ENCODE results near the gene CAPN13. TPM values are rescaled to one million over a fixed set of nuclear protein-coding genes. Genes with fewer than 3 reads are reported as not detected.

Gene CAPN13
- polyA plus RNA-seq, 1 donor (not counting 4 experiments of a cell fraction or from before 2014, with no cell fraction given): not detected

- Histone ChIP-seq H3K4me2 (ENCODE audit: control insufficient read depth, extremely low read depth, insufficient read depth, low read depth, low read length) (no peak overlapping the region), H2AFZ (ENCODE audit: control insufficient read depth, low read length) (no peak overlapping the region), H3K9ac (ENCODE audit: control insufficient read depth, extremely low read depth, insufficient read depth, low read length) (no peak overlapping the region), H3K4me1 (ENCODE audit: control insufficient read depth, extremely low read depth, insufficient read depth, low read length) (no peaks in the 10 kb centered on the region), H3K27me3 (ENCODE audit: control insufficient read depth, extremely low read depth, insufficient read depth, low read length) (no peaks in the 10 kb centered on the region), H3K9me3 (ENCODE audit: control insufficient read depth, low read depth, low read length) (no peaks in the 10 kb centered on the region), H3K27ac (ENCODE audit: control insufficient read depth, insufficient read depth, low read length) (no peak overlapping the region), H3K4me3 (ENCODE audit: control insufficient read depth in 2 of 3, extremely low read depth in 1 of 3, insufficient read depth in 2 of 3, low read depth in 1 of 3, low read length in 3 of 3) (no peak overlapping the region), H4K20me1 (ENCODE audit: control insufficient read depth, extremely low read depth, insufficient read depth, low read length) (no peaks in the 10 kb centered on the region), H3K79me2 (ENCODE audit: control insufficient read depth, insufficient read depth, low read length) (no peaks in the 10 kb centered on the region), H3K9me1 (ENCODE audit: control insufficient read depth, extremely low read depth, insufficient read depth, low read length) (no peaks in the 10 kb centered on the region), H3K36me3 (ENCODE audit: control insufficient read depth in 2 of 2, extremely low read depth in 1 of 2, insufficient read depth in 2 of 2, low read length in 2 of 2) (no peaks in the 10 kb centered on the region)
- FAIRE-seq (no peak), DNase-seq (ENCODE audit: low read depth, low spot score) (no peak)
- TF ChIP-seq CTCF (optimal IDR thresholded peaks at IDR 0.05 in 1 of 3, IDR thresholded peaks at IDR 0.05 in 1 of 3, conservative IDR thresholded peaks at IDR 0.05 in 1 of 3; ENCODE audit: extremely low read depth in 1 of 3, insufficient read depth in 2 of 3, low read length in 3 of 3): no peak
- no peak for TF ChIP-seq EZH2 (IDR thresholded peaks at IDR 0.05; ENCODE audit: low read length)
- dilution Hi-C loops (cut with MboI; ENCODE audit: extremely low pct_ligation_motif_present, low sequenced_read_pairs): no loop called here
These were observed 13.3 kb upstream of the CAPN13 start for GRCh38 chr2:30820381-30821055.

- dilution Hi-C loops (cut with MboI; ENCODE audit: extremely low pct_ligation_motif_present, low sequenced_read_pairs): no loop called here
- no peak for FAIRE-seq
- H3K27me3 ChIP-seq (ENCODE audit: control insufficient read depth, extremely low read depth, insufficient read depth, low read length): peaks cover 31% of the 10 kb centered on the region
- no peak for TF ChIP-seq EZH2 (IDR thresholded peaks at IDR 0.05; ENCODE audit: low read length)
- H3K79me2 ChIP-seq (ENCODE audit: control insufficient read depth, insufficient read depth, low read length): no peaks in the 10 kb centered on the region
- H3K36me3 ChIP-seq (ENCODE audit: control insufficient read depth in 2 of 2, extremely low read depth in 1 of 2, insufficient read depth in 2 of 2, low read length in 2 of 2): no peaks in the 10 kb centered on the region
- no peak overlapping the region for H3K4me3 ChIP-seq (ENCODE audit: control insufficient read depth in 2 of 3, extremely low read depth in 1 of 3, insufficient read depth in 2 of 3, low read depth in 1 of 3, low read length in 3 of 3)
- no peak overlapping the region for H2AFZ ChIP-seq (ENCODE audit: control insufficient read depth, low read length)
- no peak overlapping the region for H3K27ac ChIP-seq (ENCODE audit: control insufficient read depth, insufficient read depth, low read length)
- no peaks in the 10 kb centered on the region for H3K4me1 ChIP-seq (ENCODE audit: control insufficient read depth, extremely low read depth, insufficient read depth, low read length)
- no peaks in the 10 kb centered on the region for H3K9me1 ChIP-seq (ENCODE audit: control insufficient read depth, extremely low read depth, insufficient read depth, low read length)
- H3K9me3 ChIP-seq (ENCODE audit: control insufficient read depth, low read depth, low read length): no peaks in the 10 kb centered on the region
- no peak overlapping the region for H3K9ac ChIP-seq (ENCODE audit: control insufficient read depth, extremely low read depth, insufficient read depth, low read length)
- no peak for DNase-seq (ENCODE audit: low read depth, low spot score)
- H4K20me1 ChIP-seq (ENCODE audit: control insufficient read depth, extremely low read depth, insufficient read depth, low read length): no peaks in the 10 kb centered on the region
- no peak overlapping the region for H3K4me2 ChIP-seq (ENCODE audit: control insufficient read depth, extremely low read depth, insufficient read depth, low read depth, low read length)
These were observed 2.7 kb upstream of the CAPN13 start for GRCh38 chr2:30809938-30810337.

- Histone ChIP-seq H3K79me2 (ENCODE audit: control insufficient read depth, insufficient read depth, low read length) (no peaks in the 10 kb centered on the region), H3K9me1 (ENCODE audit: control insufficient read depth, extremely low read depth, insufficient read depth, low read length) (no peaks in the 10 kb centered on the region), H2AFZ (ENCODE audit: control insufficient read depth, low read length) (no peak overlapping the region), H3K4me2 (ENCODE audit: control insufficient read depth, extremely low read depth, insufficient read depth, low read depth, low read length) (no peak overlapping the region), H3K9me3 (ENCODE audit: control insufficient read depth, low read depth, low read length) (no peaks in the 10 kb centered on the region), H3K4me1 (ENCODE audit: control insufficient read depth, extremely low read depth, insufficient read depth, low read length) (no peaks in the 10 kb centered on the region), H4K20me1 (ENCODE audit: control insufficient read depth, extremely low read depth, insufficient read depth, low read length) (no peaks in the 10 kb centered on the region), H3K36me3 (ENCODE audit: control insufficient read depth in 2 of 2, extremely low read depth in 1 of 2, insufficient read depth in 2 of 2, low read length in 2 of 2) (no peaks in the 10 kb centered on the region), H3K9ac (ENCODE audit: control insufficient read depth, extremely low read depth, insufficient read depth, low read length) (no peak overlapping the region), H3K27me3 (ENCODE audit: control insufficient read depth, extremely low read depth, insufficient read depth, low read length) (peaks cover 25% of the 10 kb centered on the region), H3K27ac (ENCODE audit: control insufficient read depth, insufficient read depth, low read length) (no peak overlapping the region), H3K4me3 (ENCODE audit: control insufficient read depth in 2 of 3, extremely low read depth in 1 of 3, insufficient read depth in 2 of 3, low read depth in 1 of 3, low read length in 3 of 3) (no peak overlapping the region)
- dilution Hi-C loops (cut with MboI; ENCODE audit: extremely low pct_ligation_motif_present, low sequenced_read_pairs): no loop called here
- TF ChIP-seq EZH2 (IDR thresholded peaks at IDR 0.05; ENCODE audit: low read length): no peak
- no peak for TF ChIP-seq CTCF (optimal IDR thresholded peaks at IDR 0.05 in 1 of 3, IDR thresholded peaks at IDR 0.05 in 1 of 3, conservative IDR thresholded peaks at IDR 0.05 in 1 of 3; ENCODE audit: extremely low read depth in 1 of 3, insufficient read depth in 2 of 3, low read length in 3 of 3)
- no peak for DNase-seq (ENCODE audit: low read depth, low spot score)
- FAIRE-seq: no peak
These were observed 1.4 kb upstream of the CAPN13 start for GRCh38 chr2:30808695-30809094.

Data from keratinocyte (primary cell).